Esophagus muscularis mucosa (tissue), 4 donors: ENCODE measurements around the gene TBX5.

Experiments used
- CTCF ChIP-seq, 3 experiments: fragments of 200-600 bp in 2 of 3; fragments of 450-650 bp in 1 of 3; sonication (generic) in 2 of 3; IDR thresholded peaks; one replicate each; pipeline ENCODE4 v1.5.1; 2017 to 2019; ENCODE audit warnings: antibody characterized with exemption in 3 of 3, mild to moderate bottlenecking in 2 of 3, moderate library complexity in 1 of 3
- EP300 ChIP-seq: sonication (generic); formaldehyde crosslinking; IDR thresholded peaks from one replicate; pipeline ENCODE4 v1.6.1; 2017; ENCODE audit warnings: antibody characterized with exemption
- POLR2A ChIP-seq: fragments of 450-650 bp; IDR thresholded peaks from one replicate; pipeline ENCODE4 v1.6.1; 2017; ENCODE audit warnings: antibody characterized with exemption, moderate library complexity, mild to moderate bottlenecking, low read depth
- POLR2AphosphoS5 ChIP-seq, 2 donors: sonication (generic); formaldehyde crosslinking; IDR thresholded peaks; one replicate each; pipeline ENCODE4 v1.6.1; 2017; ENCODE audit warnings: antibody characterized with exemption in 2 of 2

GRCh38 chr12:114404083-114404925 is 1.6 kb downstream of the TBX5 start:
- peak in 1 of 2 donors; percentile 3 for TF ChIP-seq POLR2AphosphoS5 (IDR thresholded peaks at IDR 0.05)
- TF ChIP-seq CTCF (IDR thresholded peaks at IDR 0.05): no peak
- TF ChIP-seq POLR2A: no peak
- no peak for TF ChIP-seq EP300
